HUDEP-2 (cell line): ENCODE results near the gene FHAD1.
"Not testable (repeated sequence)": the region's sequence is repeated elsewhere in the genome, so short reads cannot be mapped to it uniquely, and the experiment has no call there.

Experiments
- DNase-seq, 76 experiments: peaks; one replicate each; lab custom pipeline; 2025; ENCODE audit not compliant: unreplicated experiment in 76 of 76; lab: John Stamatoyannopoulos, UW

Gene FHAD1

GRCh38 chr1:15362096-15362736, 115.2 kb downstream of the FHAD1 start:
- no peak for DNase-seq

DNA sequence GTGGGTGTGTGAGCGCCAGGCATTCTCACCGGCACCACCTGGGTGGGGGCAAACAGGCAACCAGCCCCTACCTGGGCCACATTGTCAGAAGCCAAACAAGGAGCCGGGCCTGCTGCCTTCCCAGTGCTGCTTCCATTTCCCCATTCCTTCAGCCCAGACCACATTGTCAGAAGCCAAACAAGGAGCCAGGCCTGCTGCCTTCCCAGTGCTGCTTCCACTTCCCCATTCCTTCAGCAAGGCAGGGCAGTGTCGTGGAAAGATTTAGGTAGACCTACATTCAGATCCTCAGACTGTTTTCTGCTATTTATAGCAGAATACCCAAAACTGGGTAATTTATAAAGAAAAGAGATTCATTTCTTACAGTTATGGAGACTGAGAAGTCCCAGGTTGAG, 115.7 kb downstream of the FHAD1 start:
- DNase-seq: no peak

DNA sequence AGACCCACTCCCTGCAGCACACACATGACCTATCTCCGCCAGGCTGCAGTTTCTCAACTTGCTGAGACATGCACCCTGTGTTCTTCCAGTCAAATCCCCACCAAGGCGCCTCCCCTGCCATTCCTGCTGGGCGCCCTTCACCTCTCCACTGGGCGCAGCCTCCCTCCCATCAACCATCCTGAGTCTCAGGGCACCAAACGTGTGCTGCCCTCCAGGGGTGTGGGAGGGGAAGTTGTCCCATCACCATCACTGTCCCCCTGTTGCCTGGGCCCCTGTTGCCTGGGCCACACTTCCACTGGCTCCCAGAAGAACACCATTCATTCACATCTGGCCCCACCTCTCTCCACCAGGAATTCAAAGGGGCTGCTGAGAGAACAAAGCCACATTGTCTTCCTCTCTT, 117.7 kb downstream of the FHAD1 start:
- DNase-seq: no peak

DNA sequence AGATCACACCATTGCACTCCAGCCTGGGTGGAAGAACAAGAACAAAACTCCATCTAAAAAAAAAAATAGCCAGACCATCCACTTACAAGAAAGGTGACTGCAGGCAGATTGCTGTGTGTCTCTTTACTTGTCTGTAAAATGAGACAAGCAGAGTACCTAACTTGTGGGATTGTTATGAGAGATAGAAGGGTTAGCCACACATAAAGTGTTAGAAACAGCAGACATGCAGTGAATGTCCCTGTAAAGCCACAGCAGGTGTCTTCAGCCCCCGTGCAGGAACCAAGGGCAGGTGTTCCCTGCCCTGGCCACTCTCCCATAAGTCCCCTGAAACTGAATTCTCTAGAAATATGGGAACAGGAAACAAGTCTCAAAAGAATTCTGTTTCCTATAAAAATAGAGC, 121.9 kb downstream of the FHAD1 start:
- DNase-seq: no peak

- DNase-seq: no peak
Observed at GRCh38 chr1:15370268-15370667, 123.2 kb downstream of the FHAD1 start.

- DNase-seq: no peak
Observed at GRCh38 chr1:15370781-15371520, 123.9 kb downstream of the FHAD1 start.

GRCh38 chr1:15371610-15372545, 124.9 kb downstream of the FHAD1 start:
- no peak for DNase-seq

- no peak for DNase-seq
Observed at GRCh38 chr1:15378729-15379128, 131.7 kb downstream of the FHAD1 start.

- DNase-seq: not testable (repeated sequence)
Observed at GRCh38 chr1:15379151-15379550, 132.1 kb downstream of the FHAD1 start.

DNA sequence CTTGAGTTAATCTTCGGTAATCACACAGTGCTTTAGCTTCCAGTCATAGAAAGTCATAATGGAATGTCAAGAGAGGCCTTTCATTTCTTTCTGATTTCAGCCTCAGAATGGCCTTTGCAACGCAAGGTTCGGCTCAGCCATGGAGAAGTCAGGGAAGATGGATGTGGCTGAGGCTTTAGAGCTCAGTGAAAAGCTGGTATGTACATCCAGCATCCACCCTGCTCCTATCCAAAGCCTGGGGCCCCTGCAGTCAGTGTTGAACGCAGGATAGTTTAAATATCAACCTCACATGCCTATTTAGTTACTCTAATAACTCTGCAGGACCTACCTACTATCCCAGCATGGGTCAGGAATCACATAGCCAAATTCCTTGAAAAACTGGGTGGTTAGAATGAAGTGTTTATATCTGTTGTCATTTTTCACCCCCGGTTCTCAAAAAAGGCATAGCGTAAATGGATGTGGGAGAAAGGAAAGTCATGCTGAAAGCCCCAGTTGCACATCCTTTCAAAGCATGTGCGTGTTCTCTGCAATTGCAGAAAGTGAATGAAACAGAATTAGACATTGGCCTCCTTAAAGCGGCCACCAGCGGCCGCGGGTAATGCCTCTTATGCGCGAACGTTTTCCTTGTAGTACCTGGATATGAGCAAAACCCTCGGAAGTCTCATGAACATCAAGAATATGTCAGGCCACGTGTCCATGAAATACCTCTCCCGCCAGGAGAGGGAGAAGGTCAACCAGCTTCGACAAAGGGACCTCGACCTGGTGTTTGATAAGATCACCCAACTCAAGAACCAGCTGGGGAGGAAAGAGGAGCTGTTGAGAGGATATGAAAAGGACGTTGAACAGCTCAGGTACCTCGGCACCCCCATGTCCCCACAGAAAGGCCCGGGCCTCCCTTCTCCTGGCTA, 133.8 kb downstream of the FHAD1 start:
- DNase-seq: no peak

GRCh38 chr1:15381805-15382204, 134.8 kb downstream of the FHAD1 start:
- no peak for DNase-seq

DNA sequence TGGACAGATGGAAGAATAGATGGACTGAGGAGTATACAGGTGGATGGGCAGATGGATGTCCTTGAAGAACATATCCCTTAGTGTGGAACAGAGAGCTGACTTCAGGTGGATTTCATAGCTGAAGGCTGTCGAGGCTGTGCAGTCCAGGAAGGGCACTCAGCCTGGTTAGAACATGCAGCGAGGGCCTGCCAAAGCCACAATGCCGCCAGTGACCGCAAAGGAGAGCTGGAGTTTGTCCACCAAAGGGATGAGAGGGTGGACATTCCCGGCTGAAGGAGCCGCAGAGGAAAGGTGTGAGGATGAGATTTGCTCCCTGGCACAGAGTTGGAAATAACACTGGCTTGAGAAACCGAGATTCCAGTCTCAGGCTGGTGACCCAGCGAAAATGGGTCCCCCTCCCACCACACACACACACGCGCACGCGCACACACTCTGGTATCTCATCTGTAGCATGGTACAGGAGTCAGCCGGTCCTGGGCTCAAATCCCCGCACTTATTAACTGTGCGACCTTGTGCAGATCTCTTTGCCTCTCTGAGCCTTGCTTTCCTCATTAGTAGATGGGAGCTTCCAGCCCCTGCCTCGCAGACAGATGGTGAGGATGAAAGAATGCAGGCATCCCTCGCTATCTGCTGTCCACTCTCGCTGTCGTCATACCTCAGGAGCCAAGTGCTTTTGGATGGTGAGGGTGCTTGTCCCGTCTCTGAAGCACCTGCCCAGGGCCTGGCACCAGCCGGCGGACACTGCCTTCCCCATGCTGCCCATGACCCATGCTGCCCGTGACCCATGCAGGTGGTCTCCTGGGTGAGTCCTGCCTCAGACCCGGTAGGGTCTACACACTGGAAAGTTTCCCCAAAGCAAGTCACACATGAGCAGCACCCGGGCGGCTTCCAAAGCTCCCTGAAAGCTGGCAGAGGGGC, 135.8 kb downstream of the FHAD1 start:
- no peak for DNase-seq

GRCh38 chr1:15383810-15384209, 136.8 kb downstream of the FHAD1 start:
- DNase-seq: no peak

- DNase-seq: no peak
Observed at GRCh38 chr1:15384301-15384901, 137.4 kb downstream of the FHAD1 start.

DNA sequence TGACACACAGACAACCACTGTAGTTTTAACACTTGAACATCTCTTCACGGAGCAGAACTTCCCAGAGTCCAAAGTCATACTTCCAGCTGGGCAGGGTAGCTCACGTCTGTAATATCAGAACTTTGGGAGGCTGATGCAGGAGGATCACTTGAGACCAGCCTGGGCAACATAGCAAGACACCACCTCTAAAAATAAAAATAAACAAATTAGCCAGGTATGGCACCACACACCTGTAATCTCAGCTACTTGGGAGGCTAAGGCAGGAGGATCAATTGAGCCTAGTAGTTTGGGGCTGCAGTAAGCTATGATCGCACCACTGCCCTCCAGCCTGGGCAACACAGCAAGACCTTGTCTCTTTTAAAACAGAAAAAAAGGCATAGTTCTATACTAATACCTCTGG, 138.4 kb downstream of the FHAD1 start:
- DNase-seq: no peak

GRCh38 chr1:15386164-15386749, 139.2 kb downstream of the FHAD1 start:
- no peak for DNase-seq

GRCh38 chr1:15388201-15388880, 141.3 kb downstream of the FHAD1 start:
- no peak for DNase-seq

- not testable (repeated sequence) for DNase-seq
Observed at GRCh38 chr1:15389828-15390227, 142.8 kb downstream of the FHAD1 start.
